Measurements from ENCODE around the gene AK3.
A peak's percentile ranks its signal among the peaks of the same experiment; 100 is the strongest.
"Not testable (repeated sequence)": the region's sequence is repeated elsewhere in the genome, so short reads cannot be mapped to it uniquely, and the experiment has no call there.

The AK3 gene

GRCh38 chr9:4740638-4741364 lies at the start of gene AK3:
Gene AK3 (minus strand): TSS chr9:4741202. CDS start chr9:4741087, 115 bp downstream.
- peak; percentile 55 to 82 for DNase-seq (ENCODE audit: low read depth in 2 of 2)

GRCh38 chr9:4788703-4789102 lies 47.7 kb upstream of the AK3 start:
- DNase-seq (ENCODE audit: low read depth in 2 of 2) = no peak

GRCh38 chr9:4787876-4788275 lies 46.9 kb upstream of the AK3 start:
- DNase-seq (ENCODE audit: low read depth in 2 of 2) = no peak

- no peak for DNase-seq (ENCODE audit: low read depth in 2 of 2)
Observed at GRCh38 chr9:4786599-4786998, 45.6 kb upstream of the AK3 start.

GRCh38 chr9:4784403-4784802 lies 43.4 kb upstream of the AK3 start:
- no peak for DNase-seq (ENCODE audit: low read depth in 2 of 2)

- DNase-seq (ENCODE audit: low read depth in 2 of 2) = not testable (repeated sequence)
Observed at GRCh38 chr9:4783191-4783590, 42.2 kb upstream of the AK3 start.

GRCh38 chr9:4781408-4781807 lies 40.4 kb upstream of the AK3 start:
- no peak for DNase-seq (ENCODE audit: low read depth in 2 of 2)

GRCh38 chr9:4780651-4781050 lies 39.6 kb upstream of the AK3 start:
- no peak for DNase-seq (ENCODE audit: low read depth in 2 of 2)

GRCh38 chr9:4774958-4775357 lies 34.0 kb upstream of the AK3 start:
- DNase-seq (ENCODE audit: low read depth in 2 of 2) = not testable (repeated sequence)

GRCh38 chr9:4774209-4774608 lies 33.2 kb upstream of the AK3 start:
- DNase-seq (ENCODE audit: low read depth in 2 of 2) = no peak

GRCh38 chr9:4771788-4772187 lies 30.8 kb upstream of the AK3 start:
- DNase-seq (ENCODE audit: low read depth in 2 of 2) = no peak

- DNase-seq (ENCODE audit: low read depth in 2 of 2) = no peak
Observed at GRCh38 chr9:4769321-4770080, 28.5 kb upstream of the AK3 start.

GRCh38 chr9:4768681-4769080 lies 27.7 kb upstream of the AK3 start:
- no peak for DNase-seq (ENCODE audit: low read depth in 2 of 2)

- DNase-seq (ENCODE audit: low read depth in 2 of 2) = no peak
Observed at GRCh38 chr9:4764033-4764432, 23.0 kb upstream of the AK3 start.

- no peak for DNase-seq (ENCODE audit: low read depth in 2 of 2)
Observed at GRCh38 chr9:4762886-4763541, 22.0 kb upstream of the AK3 start.

- DNase-seq (ENCODE audit: low read depth in 2 of 2) = peak; percentile 75 to 81
Observed at GRCh38 chr9:4762108-4762885, 21.3 kb upstream of the AK3 start.

GRCh38 chr9:4760122-4760521 lies 19.1 kb upstream of the AK3 start:
- DNase-seq (ENCODE audit: low read depth in 2 of 2) = no peak

- no peak for DNase-seq (ENCODE audit: low read depth in 2 of 2)
Observed at GRCh38 chr9:4756420-4756819, 15.4 kb upstream of the AK3 start.

GRCh38 chr9:4755026-4755609 lies 14.1 kb upstream of the AK3 start:
- DNase-seq (ENCODE audit: low read depth in 2 of 2) = no peak

GRCh38 chr9:4754530-4754929 lies 13.5 kb upstream of the AK3 start:
- DNase-seq (ENCODE audit: low read depth in 2 of 2) = not testable (repeated sequence)

- DNase-seq (ENCODE audit: low read depth in 2 of 2) = no peak
Observed at GRCh38 chr9:4750023-4750673, 9.1 kb upstream of the AK3 start.

All from stimulated activated CD4-positive, alpha-beta T cell treated with anti-CD3 and anti-CD28 coated beads, Interleukin-1b, Interleukin-23, amount 100 ng/mL, for 4 hours (primary cell).